Fibroblast of skin of right biceps (primary cell): ENCODE results near the gene COPS9.

Experiments
- DNase-seq: peaks from one replicate; pipeline ENCODE4 v3.0.0-alpha.2; 2013

Gene COPS9

DNA sequence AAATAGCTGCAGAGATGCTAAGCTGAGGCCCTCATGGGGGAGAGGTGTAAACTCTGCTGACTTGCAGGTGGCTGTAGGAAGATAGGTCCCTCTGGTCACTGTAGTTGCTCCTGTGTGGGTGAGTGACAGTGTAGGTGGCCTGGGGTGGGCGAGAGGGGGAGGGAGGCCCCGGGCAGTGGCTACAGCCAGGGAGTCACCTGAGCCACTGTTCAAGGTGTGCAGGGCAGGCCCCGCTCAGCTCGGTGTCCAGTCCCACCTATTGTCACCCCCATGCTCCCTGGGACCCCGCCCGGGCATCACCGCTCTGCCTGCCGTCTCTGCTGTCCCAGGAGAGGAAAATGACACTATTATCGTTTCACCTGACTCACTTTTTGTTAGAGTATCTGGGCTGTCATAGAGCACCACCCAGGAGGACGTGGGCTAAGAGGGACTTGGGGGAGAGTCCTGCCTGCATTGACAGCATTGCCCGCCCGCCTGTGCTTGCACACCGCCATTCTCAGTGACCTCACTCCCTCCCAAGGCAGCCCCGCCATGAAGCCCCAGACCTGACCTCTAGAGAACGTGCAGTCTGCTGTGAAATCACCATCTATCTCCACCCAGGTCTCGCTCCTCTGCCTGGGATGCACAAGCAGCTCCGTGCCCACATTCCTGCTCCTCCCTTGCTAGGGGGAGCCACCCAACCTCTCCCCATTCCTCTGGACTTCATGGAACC, 29.2 kb downstream of the COPS9 start:
- no peak for DNase-seq

DNA sequence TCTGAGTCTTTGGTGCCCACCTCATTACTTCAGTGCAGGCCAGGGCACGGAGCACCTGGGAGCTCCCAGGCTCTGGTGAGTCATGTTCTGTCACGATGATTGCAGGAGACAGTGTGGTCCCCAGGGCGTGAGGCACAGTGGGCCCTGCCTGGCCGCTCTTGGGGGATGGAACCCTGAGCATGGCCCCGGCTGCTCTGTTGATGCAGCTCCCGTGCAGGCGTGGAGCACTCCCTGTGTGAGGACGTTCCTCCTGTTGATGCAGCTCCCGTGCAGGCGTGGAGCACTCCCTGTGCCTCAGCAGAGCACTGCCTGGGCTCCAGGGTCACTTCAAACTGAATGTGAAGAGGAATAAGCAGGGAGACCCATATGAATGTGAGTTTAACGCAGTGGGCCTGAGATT, 30.1 kb downstream of the COPS9 start:
- DNase-seq: no peak

DNA sequence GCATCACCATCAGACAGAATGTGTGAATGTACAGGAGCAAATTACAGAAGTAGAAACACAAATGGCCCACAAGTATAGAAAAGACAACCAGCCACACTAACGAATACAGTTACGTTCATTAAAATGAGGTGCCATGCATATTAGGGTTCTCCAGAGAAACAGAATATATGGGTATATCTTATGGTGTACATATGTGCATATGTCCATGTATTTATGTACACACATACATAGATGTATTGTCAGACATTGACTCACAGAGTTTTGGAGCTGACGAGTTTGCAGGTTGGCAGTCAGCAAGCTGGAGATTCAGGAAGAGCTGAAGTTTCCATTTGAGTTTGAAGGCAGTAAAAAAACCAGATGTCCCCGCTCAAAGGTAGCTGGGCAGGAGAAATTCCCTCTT, 33.0 kb downstream of the COPS9 start:
- no peak for DNase-seq

DNA sequence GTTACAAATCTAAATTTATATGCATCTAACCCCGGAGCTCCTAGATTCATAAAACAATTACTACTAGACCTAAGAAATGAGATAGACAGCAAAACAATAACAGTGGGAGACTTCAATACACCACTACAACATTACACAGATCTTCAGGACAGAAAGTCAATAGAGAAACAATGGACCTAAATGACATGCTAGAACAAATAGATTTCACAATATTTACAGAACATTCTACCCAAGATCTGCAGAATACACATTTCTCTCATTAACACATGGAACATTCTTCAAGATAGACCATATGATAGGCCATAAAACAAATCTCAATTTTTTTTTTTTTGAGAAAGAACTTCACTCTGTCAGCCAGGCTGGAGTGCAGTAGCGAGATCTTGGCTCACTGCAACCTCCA, 37.8 kb downstream of the COPS9 start:
- DNase-seq: no peak

DNA sequence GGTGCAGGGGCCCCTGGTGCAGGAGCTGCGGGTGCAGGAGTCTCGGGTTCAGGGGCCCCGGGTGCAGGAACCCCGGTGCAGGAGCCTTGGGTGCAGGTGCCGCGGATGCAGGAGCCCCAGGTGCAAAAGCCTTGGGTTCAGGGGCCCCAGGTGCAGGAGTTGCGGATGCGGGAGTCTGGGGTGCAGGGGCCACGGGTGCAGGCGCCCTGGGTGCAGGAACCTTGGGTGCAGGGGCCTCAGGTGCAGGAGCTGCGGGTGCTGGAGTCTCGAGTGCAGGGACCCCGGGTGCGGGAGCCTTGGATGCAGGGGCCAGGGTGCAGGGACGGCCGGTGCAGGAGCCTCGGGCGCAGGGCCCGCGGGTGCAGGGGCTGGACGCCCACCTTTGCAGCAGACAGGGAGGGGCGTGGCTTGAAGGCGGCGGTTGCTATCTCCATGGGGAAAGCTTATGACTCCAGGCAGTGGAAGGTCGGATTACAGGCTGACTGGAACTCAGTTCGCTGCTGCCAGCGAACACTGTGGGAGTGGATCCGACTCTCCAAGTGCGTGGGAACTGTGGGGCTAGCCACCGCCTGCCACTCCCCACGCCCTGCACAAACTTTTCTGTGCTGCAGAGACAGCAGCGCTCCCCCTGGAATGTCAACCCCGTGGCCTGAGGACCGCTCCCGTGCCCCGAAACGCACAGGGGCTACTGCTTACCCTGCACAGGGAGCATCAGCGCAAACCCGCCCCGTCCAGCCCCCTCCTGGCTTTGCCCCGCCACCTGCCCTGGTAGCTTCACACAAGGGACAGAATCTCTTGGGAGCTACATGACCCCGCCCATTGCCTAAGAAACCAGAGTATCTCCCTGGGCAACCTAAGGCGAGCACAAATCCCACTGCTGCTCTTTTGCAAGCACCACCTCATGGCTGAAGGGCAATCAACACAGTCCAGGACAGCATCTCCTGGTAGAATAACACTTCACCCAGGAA, 40.3 kb downstream of the COPS9 start:
- no peak for DNase-seq

DNA sequence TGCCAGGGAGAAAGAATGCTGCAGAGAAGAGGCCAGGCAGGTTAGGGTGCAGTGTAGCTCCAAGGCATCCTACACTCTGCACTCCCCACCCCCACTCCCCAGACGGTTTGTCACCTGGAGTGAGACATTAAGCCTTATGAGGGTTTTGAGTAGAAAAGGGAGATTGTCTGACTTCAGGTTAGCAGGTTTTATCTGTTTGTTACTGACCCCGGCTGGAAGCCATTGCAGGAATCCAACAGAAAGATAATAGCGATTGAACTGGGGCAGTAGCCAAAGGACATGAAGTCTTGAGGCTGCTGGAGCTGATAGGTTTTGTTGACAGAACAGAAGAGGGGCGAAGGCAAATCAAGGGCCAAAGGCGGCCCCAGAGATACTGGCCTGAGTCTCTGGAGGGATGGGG, 46.8 kb downstream of the COPS9 start:
- DNase-seq: no peak

DNA sequence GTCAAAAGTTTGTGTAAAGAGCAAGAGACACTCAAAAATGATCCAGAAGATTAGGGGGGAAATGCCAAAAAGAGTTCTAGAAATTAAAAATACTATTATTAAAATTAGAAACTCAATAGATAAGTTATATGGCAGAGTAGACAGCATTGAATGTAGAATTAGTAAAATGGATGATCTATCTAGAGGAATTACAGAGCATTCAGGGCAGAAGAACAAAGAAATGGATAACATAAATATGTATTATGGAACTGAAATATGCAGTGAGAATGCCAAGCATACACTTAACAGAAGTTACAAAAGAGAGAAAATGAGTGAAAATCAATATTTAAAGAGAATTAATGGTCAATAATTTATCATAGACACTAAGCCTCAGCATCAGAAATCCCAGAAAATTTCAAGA, 49.5 kb downstream of the COPS9 start:
- no peak for DNase-seq
